Choroid plexus epithelial cell (primary cell): Measurements from ENCODE around the gene CFD.

Experiments used
- DNase-seq: peaks from one replicate; pipeline ENCODE4 v3.0.0-alpha.2; 2010; ENCODE audit warnings: low read depth
- H3K4me3 ChIP-seq: 2 replicates; pipeline ENCODE4 v1.5.1; 2011; ENCODE audit warnings: low read depth, mild to moderate bottlenecking, control low read depth, low read length, moderate library complexity
- CTCF ChIP-seq: conservative IDR thresholded peaks from 2 replicates; pipeline ENCODE4 v1.5.1; 2011; ENCODE audit warnings: low read depth, mild to moderate bottlenecking, control low read depth, inconsistent platforms, low read length, moderate library complexity

The CFD gene

GRCh38 chr19:902446-903226 is 43.2 kb downstream of the CFD start:
- TF ChIP-seq CTCF = no peak
- no peak for DNase-seq
- no peak overlapping the region for H3K4me3 ChIP-seq

- TF ChIP-seq CTCF = no peak
- H3K4me3 ChIP-seq = no peak overlapping the region
These were observed 43.9 kb downstream of the CFD start for GRCh38 chr19:903266-903797.

GRCh38 chr19:904545-904944 is 45.1 kb downstream of the CFD start:
- no peak overlapping the region for H3K4me3 ChIP-seq
- DNase-seq = no peak

More at GRCh38 chr19:903266-903797, 43.9 kb downstream of the CFD start:
- DNase-seq = no peak

GRCh38 chr19:906480-906879 is 47.0 kb downstream of the CFD start:
- H3K4me3 ChIP-seq = no peak overlapping the region
- no peak for DNase-seq
- TF ChIP-seq CTCF = no peak

More at GRCh38 chr19:904545-904944, 45.1 kb downstream of the CFD start:
- TF ChIP-seq CTCF = no peak

GRCh38 chr19:907183-907853 is 47.9 kb downstream of the CFD start:
- no peak for TF ChIP-seq CTCF
- DNase-seq = no peak
- H3K4me3 ChIP-seq = no peak overlapping the region

- no peak for DNase-seq
- TF ChIP-seq CTCF = no peak
- H3K4me3 ChIP-seq = peak overlapping the region; percentile 30
These were observed 52.0 kb downstream of the CFD start for GRCh38 chr19:911197-912033.
